ENCODE results near the gene TBC1D16. TPM values are rescaled to one million over a fixed set of nuclear protein-coding genes. Genes with fewer than 3 reads are reported as not detected.

TBC1D16 gene
- polyA plus RNA-seq, 1 experiment: 9.0 TPM

DNA sequence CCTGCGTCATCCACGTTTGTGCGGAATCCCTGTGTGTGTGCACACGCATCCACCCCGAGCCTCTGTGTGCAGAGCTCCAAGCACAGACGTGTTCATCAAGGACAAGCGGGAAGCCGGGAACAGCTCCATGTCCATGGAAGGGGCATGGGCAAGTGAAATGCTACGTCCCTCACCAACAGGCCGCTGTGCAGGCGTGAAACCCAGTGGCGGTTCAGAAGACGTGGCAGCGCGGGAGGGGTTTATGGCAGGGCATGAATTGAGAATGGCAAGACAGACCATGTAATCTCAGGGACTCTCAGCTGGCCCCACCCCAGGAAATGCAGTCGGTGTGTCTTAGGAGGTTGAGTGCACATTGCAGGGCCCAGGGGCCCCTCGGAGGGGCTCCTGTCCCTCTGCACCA lies 52.7 kb downstream of the TBC1D16 start:
- CTCF ChIA-PET: interaction anchor here (0.7 to 2.0 kb wide), 3 partner anchors 22 to 175 kb away, joined by 3 to 6 read pairs (median 3); no protein-coding TSS in a partner anchor
- no peak for DNase-seq (ENCODE audit: low read depth)

GRCh38 chr17:79981661-79982101 lies 54.0 kb downstream of the TBC1D16 start:
- no peak for TF ChIP-seq CTCF (IDR thresholded peaks at IDR 0.05; ENCODE audit: insufficient read depth, low read depth, low read length)
- Histone ChIP-seq H3K36me3 (ENCODE audit: control insufficient read depth, insufficient read depth, low read length) (no peaks in the 10 kb centered on the region; the same call in 1 of the 2 replicates), H3K27me3 (ENCODE audit: control insufficient read depth, insufficient read depth, low read length) (no peaks in the 10 kb centered on the region), H3K4me3 (ENCODE audit: low read depth, low read length) (no peak overlapping the region)
- ChIA-PET POLR2A (no interaction called here), CTCF (interaction anchor here (1.6 to 2.0 kb wide), 2 partner anchors 10 to 27 kb away, joined by 4 to 6 read pairs; no protein-coding TSS in a partner anchor)
- DNase-seq (ENCODE audit: low read depth): no peak

More for the DNA sequence above, 52.7 kb downstream of the TBC1D16 start:
- H3K27me3 ChIP-seq (ENCODE audit: control insufficient read depth, insufficient read depth, low read length): no peaks in the 10 kb centered on the region
- H3K4me3 ChIP-seq (ENCODE audit: low read depth, low read length): no peak overlapping the region
- no peak for TF ChIP-seq CTCF (IDR thresholded peaks at IDR 0.05; ENCODE audit: insufficient read depth, low read depth, low read length)
- H3K36me3 ChIP-seq (ENCODE audit: control insufficient read depth, insufficient read depth, low read length): no peaks in the 10 kb centered on the region; the same call in 1 of the 2 replicates
- POLR2A ChIA-PET: no interaction called here

- CTCF ChIA-PET: interaction anchor here (0.6 to 2.0 kb wide), 3 partner anchors 11 to 97 kb away, joined by 3 to 6 read pairs (median 4); no protein-coding TSS in a partner anchor
- POLR2A ChIA-PET: no interaction called here
- Histone ChIP-seq H3K4me3 (ENCODE audit: low read depth, low read length) (no peak overlapping the region), H3K27me3 (ENCODE audit: control insufficient read depth, insufficient read depth, low read length) (no peaks in the 10 kb centered on the region), H3K36me3 (ENCODE audit: control insufficient read depth, insufficient read depth, low read length) (no peaks in the 10 kb centered on the region; the same call in 1 of the 2 replicates)
- DNase-seq (ENCODE audit: low read depth): no peak
- TF ChIP-seq CTCF (IDR thresholded peaks at IDR 0.05; ENCODE audit: insufficient read depth, low read depth, low read length): no peak
Observed at GRCh38 chr17:79981090-79981489, 54.6 kb downstream of the TBC1D16 start.

DNA sequence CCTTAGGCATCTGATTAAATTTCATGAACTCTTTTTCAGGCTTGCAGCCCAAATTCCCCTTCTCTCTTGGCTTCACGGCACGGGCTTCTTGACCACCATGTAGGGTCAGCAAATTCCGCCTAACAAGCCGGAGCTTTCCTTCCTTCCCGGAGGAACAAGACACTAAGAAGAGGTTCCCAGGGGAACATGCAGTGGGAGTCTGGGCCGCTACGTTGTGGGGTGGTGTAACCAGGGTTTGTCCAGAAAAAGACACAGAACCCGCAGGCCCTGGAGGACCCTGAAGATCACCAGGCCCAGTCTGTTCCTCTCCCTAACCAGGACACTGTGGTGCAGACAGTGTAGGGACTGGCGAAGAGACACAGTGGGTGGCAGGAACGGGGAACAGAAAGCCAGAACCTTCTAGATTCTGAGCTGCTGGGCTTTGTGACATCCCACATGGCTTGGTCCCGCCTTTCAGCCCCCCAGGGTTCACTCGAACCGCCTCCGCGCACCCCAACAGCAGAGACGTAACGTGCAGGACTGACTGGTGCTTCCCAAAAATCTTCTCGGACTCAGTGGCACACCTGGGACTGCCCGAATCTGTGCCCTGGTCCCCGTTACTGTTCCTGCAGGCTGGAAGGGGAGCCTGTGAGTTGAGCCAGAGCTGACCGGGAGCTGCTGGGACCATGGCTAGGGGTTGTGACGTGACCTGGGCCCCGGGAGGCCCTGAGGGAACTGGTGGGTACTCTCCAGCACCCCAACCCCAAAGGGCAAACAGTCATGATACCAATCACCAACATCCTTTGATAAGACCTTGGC lies 55.2 kb downstream of the TBC1D16 start:
- CTCF ChIA-PET: interaction anchor here (0.6 to 1.6 kb wide), 4 partner anchors 11 to 140 kb away, joined by 3 to 4 read pairs (median 4); no protein-coding TSS in a partner anchor
- POLR2A ChIA-PET: no interaction called here
- H3K4me3 ChIP-seq (ENCODE audit: low read depth, low read length): no peak overlapping the region
- H3K27me3 ChIP-seq (ENCODE audit: control insufficient read depth, insufficient read depth, low read length): no peaks in the 10 kb centered on the region
- no peaks in the 10 kb centered on the region; the same call in 1 of the 2 replicates for H3K36me3 ChIP-seq (ENCODE audit: control insufficient read depth, insufficient read depth, low read length)
- no peak for TF ChIP-seq CTCF (IDR thresholded peaks at IDR 0.05; ENCODE audit: insufficient read depth, low read depth, low read length)
- DNase-seq (ENCODE audit: low read depth): no peak

- POLR2A ChIA-PET: no interaction called here
- Histone ChIP-seq H3K36me3 (ENCODE audit: control insufficient read depth, insufficient read depth, low read length) (no peaks in the 10 kb centered on the region; the same call in 1 of the 2 replicates), H3K27me3 (ENCODE audit: control insufficient read depth, insufficient read depth, low read length) (no peaks in the 10 kb centered on the region), H3K4me3 (ENCODE audit: low read depth, low read length) (no peak overlapping the region)
- CTCF ChIA-PET: interaction anchor here (1.3 kb wide), 1 partner anchor 12 kb away, joined by 4 read pairs; no protein-coding TSS in a partner anchor
- no peak for DNase-seq (ENCODE audit: low read depth)
- no peak for TF ChIP-seq CTCF (IDR thresholded peaks at IDR 0.05; ENCODE audit: insufficient read depth, low read depth, low read length)
Observed at GRCh38 chr17:79979816-79980215, 55.9 kb downstream of the TBC1D16 start.
